Measurements from ENCODE around the gene PKIG. TPM values are rescaled to one million over a fixed set of nuclear protein-coding genes. Genes with fewer than 3 reads are reported as not detected.

PKIG gene
- total and polyA plus RNA-seq, 2 donors (not counting 3 experiments of a cell fraction or from before 2014, with no cell fraction given), result 135 to 167 TPM

- Histone ChIP-seq H4K20me1 (replicated peaks; ENCODE audit: control insufficient read depth, extremely low read depth, insufficient read depth, low read length) (no peaks in the 10 kb centered on the region), H3K36me3 (ENCODE audit: control insufficient read depth in 2 of 2, extremely low read depth in 1 of 2, insufficient read depth in 2 of 2, low read length in 2 of 2) (peaks cover 15 to 16% of the 10 kb centered on the region in 2 experiments), H3K9me1 (replicated peaks; ENCODE audit: control insufficient read depth, extremely low read depth, insufficient read depth, low read length) (no peaks in the 10 kb centered on the region), H3K4me2 (ENCODE audit: insufficient read depth, low read length) (no peak overlapping the region), H3K9ac (replicated peaks; ENCODE audit: extremely low read depth, insufficient read depth, low read length) (no peak overlapping the region), H3K9me3 (replicated peaks; ENCODE audit: control insufficient read depth, insufficient read depth, low read length) (no peaks in the 10 kb centered on the region), H3K79me2 (ENCODE audit: control insufficient read depth, insufficient read depth, low read length) (peaks cover 77% of the 10 kb centered on the region), H2AFZ (ENCODE audit: low read depth, low read length) (no peak overlapping the region), H3K27ac (ENCODE audit: insufficient read depth, low read depth, low read length) (no peak overlapping the region), H3K4me1 (ENCODE audit: control insufficient read depth, extremely low read depth, insufficient read depth, low read length) (peaks cover 55% of the 10 kb centered on the region), H3K4me3 (replicated peaks in 1 of 3; ENCODE audit: insufficient read depth in 1 of 3, low read depth in 1 of 3, low read length in 3 of 3) (no peak overlapping the region), H3K27me3 (ENCODE audit: control insufficient read depth in 2 of 2, insufficient read depth in 2 of 2, low read length in 2 of 2) (no peaks in the 10 kb centered on the region)
- POLR2A ChIA-PET, result no interaction called here
- CTCF ChIA-PET, result interaction anchor here (0.8 to 2.4 kb wide), 4 partner anchors 8 to 18 kb away, joined by 3 to 9 read pairs (median 4); no protein-coding TSS in a partner anchor
- dilution Hi-C loops (cut with MboI; ENCODE audit: extremely low pct_ligation_motif_present, low sequenced_read_pairs), result no loop called here
- no TSS peak for BruUV-seq (replicated peaks)
- TF ChIP-seq JUN (IDR thresholded peaks at IDR 0.05; ENCODE audit: borderline replicate concordance, insufficient read depth, insufficient read length, low read depth) (no peak), POLR2AphosphoS5 (IDR thresholded peaks at IDR 0.05; ENCODE audit: insufficient read depth, low read depth, low read length) (no peak), CTCF (IDR thresholded peaks at IDR 0.05; ENCODE audit: extremely low read depth in 1 of 2, insufficient read depth in 1 of 2, low read depth in 1 of 2, low read length in 2 of 2) (no peak), GATA2 (IDR thresholded peaks at IDR 0.05; ENCODE audit: insufficient read depth, insufficient read length, low read depth, low read length) (no peak), MYC (IDR thresholded peaks at IDR 0.05; ENCODE audit: low read depth, low read length) (no peak), FOS (IDR thresholded peaks at IDR 0.05; ENCODE audit: borderline replicate concordance, insufficient read depth, low read length) (no peak), EZH2 (IDR thresholded peaks at IDR 0.05; ENCODE audit: borderline replicate concordance, low read depth, low read length, severe bottlenecking) (no peak), POLR2A (IDR thresholded peaks at IDR 0.05; ENCODE audit: low read depth, low read length) (no peak)
- TF ChIP-seq, protein P1, sequence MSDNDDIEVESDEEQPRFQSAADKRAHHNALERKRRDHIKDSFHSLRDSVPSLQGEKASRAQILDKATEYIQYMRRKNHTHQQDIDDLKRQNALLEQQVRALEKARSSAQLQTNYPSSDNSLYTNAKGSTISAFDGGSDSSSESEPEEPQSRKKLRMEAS (IDR thresholded peaks at IDR 0.05; ENCODE audit: insufficient read depth, insufficient read length), result no peak
- intact Hi-C loops (cut with micrococcal nuclease), result no loop called here
- DNase-seq (ENCODE audit: low read depth, low spot score) (no peak), FAIRE-seq (no peak)
Observed at GRCh38 chr20:44590980-44591778, 8.8 kb downstream of the PKIG start.
